Upper lobe of left lung (tissue), 4 donors: ENCODE measurements around the gene JRKL.

ENCODE experiments used
- CTCF ChIP-seq, 6 experiments: fragments of 450-650 bp in 4 of 6; fragments of 200-600 bp in 2 of 6; sonication (generic) in 2 of 6; IDR thresholded peaks; one replicate each; pipeline ENCODE4 v1.5.1; 2016 to 2019; ENCODE audit warnings: antibody characterized with exemption in 6 of 6
- EP300 ChIP-seq, 4 donors: sonication (generic); formaldehyde crosslinking; IDR thresholded peaks; one replicate each; pipeline ENCODE4 v1.5.1; 2017; ENCODE audit warnings: antibody characterized with exemption in 4 of 4, control low read depth in 2 of 4
- POLR2A ChIP-seq, 4 donors: fragments of 450-650 bp; IDR thresholded peaks; one replicate each; pipeline ENCODE4 v1.5.1; 2016 to 2017; ENCODE audit warnings: antibody characterized with exemption in 4 of 4, mild to moderate bottlenecking in 2 of 4

GRCh38 chr11:96390488-96390792 lies 627 bp downstream of the JRKL start:
- TF ChIP-seq POLR2A (IDR thresholded peaks at IDR 0.05), result no peak
- TF ChIP-seq EP300 (IDR thresholded peaks at IDR 0.05), result no peak
- no peak for TF ChIP-seq CTCF (IDR thresholded peaks at IDR 0.05)
